ENCODE results near the gene PDXDC1.
"Not testable (repeated sequence)": the region's sequence is repeated elsewhere in the genome, so short reads cannot be mapped to it uniquely, and the experiment has no call there.

The PDXDC1 gene

DNA sequence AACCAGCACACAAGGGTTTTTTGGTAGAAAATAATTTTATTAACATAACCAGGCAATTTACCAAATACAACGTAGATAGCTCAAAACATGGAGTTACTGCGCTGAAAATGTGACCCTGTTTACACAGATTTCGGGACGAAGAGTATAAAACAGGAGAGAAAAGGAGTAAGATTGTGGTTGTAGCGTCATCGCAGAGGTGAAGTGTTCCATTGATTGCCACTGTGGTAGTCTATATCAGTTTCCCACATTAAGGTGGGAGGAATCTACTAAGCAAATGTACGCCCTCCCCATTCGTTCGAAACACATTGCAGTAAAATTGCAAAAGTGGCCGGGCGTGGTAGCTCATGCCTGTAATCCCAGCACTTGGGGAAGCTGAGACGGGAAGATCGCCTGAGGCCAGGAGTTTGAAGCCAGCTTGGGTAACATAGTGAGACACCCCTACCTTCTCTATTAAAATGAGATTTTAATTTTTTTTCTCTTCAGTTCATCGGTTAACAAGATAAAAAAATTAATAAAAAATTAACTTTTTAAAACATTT lies 972 bp upstream of the PDXDC1 start:
- H3K4me3 ChIP-seq (ENCODE audit: low read depth, low read length): peak overlapping the region; percentile 82

DNA sequence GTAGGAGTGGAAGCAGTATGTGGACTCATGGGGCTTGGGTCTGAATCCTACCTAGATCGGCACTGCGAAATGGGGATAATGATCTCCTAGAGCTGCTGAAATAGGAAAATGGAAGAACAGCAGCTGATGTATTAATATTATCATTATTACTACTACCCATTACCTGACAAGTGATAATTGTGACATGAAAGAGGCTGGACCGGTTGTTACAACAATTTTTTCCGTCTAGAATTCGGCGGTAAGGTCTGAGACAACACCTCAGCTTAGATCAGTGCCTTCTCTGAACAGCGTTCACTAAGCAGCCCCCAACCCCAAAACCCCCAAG lies 533 bp upstream of the PDXDC1 start:
- H3K4me3 ChIP-seq (ENCODE audit: low read depth, low read length): peak overlapping the region; percentile 82

DNA sequence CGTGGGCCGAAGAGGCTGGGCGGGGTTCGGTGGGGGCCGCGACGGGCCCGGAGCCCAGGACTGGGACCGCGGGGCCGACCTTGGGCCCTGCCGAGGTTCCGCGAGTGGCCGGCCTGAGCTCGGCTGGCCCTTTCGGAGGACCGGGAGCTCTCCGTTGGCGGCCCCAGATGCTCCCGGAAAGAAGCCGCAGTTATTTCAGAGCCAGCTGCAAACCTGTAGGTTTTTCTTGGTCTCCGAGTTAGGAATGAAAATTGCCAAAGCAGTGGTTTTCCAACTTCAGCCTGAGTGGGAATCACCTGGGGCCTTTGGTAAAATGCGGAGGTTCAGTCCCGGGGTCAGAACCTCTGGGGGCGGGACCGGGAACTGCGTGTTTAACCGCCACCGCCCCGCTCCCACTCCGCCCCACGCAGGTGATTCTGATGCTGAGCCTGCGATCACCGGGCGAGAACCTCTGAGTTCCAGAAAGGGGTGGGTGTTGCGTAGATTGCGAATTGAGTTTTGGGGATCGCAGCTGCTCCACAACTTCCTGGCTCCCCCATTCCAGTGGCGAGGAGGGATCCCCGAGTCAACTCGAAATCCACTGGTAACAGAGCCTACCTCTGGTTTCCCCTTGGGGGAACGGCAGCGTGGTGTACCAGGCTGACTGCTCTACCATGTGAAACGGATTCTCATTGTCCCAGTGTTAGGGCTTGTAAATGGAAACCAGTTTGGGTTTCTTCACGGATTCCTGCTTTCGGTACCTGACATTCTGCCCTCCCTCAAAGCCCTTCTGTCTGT lies 780 bp downstream of the PDXDC1 start:
- H3K4me3 ChIP-seq (ENCODE audit: low read depth, low read length): peak overlapping the region; percentile 82

DNA sequence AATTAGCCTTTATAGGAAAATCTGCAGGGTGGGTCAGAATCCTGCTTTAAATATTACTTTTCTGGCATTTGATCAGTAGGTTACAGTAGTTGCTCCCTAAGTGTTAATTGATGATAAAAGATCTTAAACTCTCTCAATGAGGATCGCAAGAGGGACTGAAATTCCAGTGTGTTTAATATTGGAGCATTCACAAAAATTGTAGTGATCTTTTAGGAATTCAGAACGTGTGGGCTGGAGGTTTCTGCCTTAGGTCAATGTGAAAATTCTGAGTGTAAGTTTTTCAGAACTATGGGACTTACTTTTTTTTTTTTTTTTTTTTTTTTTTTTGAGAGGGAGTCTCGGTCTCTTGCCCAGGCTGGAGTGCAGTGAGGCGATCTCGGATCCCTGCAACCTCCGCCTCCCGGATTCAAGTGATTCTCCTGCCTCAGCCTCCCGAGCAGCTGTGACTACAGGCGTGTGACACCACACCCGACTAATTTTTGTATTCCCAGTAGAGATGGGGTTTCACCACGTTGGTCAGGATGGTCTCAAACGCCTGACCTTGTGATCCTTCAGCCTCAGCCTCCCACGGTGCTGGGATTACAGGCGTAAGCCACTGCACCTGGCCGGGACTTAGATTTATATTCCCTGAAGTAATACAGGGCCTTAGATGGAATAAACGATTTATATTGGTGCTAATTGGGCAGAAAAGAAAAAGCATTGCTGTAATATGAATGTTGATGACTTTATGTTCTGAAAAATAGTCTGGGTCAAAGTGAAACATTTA lies 2.3 kb downstream of the PDXDC1 start:
- not testable (repeated sequence) for H3K4me3 ChIP-seq (ENCODE audit: low read depth, low read length)

DNA sequence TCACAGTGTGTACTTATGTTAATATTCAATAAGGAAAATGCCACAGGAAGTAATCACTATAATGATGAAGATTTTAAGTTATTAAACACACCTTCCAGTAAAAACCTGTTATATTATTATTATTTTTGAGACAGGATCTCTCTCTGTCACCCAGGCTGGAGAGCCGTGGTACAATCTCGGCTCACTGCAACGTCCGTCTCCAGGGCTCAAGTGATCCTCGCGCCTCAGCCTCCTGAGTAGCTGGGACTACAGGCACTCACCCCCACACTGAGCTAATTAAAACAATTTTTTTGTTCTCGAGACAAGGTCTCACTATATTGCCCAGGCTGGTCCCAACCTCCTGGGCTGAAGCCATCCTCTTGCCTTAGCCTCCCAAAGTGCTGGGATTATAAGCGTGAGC lies 3.5 kb downstream of the PDXDC1 start:
- not testable (repeated sequence) for H3K4me3 ChIP-seq (ENCODE audit: low read depth, low read length)

DNA sequence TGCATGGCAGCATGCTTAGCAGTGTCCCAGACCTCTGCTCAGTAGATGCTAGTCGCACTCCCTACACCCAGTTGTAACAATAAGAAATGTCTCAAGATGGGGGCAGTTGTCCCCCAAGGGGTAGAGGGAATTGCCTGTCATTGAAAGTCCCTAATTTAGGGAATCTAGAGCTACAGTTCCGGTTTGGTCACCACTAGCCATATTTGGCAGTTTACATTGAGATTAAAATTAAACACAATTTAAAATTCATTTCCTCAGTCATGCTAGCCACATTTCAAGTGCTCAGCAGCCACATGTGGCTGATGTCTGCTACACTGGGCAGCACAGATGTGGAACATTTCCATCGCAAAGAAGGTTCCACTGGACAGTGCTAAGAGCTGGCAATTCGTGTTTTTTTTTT lies 4.1 kb downstream of the PDXDC1 start:
- not testable (repeated sequence) for H3K4me3 ChIP-seq (ENCODE audit: low read depth, low read length)

DNA sequence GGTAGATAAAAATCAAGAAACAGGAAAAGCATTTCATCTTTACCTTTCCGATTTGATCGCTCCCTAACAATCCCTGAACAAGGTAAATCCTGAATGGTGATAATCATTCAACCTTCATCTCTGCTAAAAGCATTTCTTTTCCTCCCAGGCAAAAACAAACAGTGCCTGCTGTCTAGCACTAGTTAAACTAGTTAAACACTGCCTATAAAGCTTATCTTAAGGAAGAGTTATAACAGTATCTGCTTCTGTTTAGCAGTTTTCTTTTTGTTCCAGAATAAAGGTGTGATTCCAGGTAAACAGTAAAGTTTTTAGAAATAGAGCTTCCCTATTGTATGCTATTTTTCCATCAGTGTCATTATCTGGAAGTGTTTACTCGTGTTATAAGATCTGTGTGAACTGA lies 6.4 kb downstream of the PDXDC1 start:
- not testable (repeated sequence) for H3K4me3 ChIP-seq (ENCODE audit: low read depth, low read length)

DNA sequence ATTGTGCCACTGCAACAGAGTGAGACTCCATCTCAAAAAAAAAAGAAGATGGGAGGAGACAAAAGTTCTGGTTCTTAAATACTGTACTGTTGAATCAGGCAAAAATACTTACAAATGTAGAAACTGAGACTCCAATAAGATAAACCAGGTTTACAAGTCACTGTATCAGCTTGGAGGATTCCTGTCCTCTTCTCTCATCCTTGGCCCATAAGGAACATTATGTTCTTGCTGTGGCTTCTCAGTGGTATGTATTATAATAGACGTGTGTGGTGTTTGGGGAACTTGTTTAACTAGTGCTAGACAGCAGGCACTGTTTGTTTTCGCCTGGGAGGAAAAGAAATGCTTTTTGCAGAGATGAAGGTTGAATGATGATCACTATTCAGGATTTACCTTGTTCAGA lies 7.7 kb downstream of the PDXDC1 start:
- H3K4me3 ChIP-seq (ENCODE audit: low read depth, low read length): not testable (repeated sequence)

DNA sequence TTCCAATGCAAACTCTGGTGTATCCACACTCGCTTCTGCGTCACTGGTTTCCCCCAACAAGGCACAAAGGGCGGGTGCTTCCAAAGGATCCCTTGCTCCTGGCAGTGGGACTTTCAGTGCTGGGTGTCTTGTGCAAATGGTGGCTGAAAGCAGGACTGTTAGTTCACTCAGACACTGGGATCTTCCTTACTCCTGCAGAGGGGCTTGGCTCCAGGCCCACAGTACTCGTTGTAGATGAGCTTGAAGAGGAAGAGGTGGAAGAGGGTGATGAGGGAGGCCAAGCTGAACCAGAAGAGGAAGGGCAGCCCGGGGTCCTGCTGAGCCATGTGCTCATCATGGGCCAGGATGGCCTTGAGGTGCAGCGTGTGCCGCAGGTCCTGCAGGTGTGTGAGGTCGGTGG lies 13.3 kb downstream of the PDXDC1 start:
- H3K4me3 ChIP-seq (ENCODE audit: low read depth, low read length): not testable (repeated sequence)

DNA sequence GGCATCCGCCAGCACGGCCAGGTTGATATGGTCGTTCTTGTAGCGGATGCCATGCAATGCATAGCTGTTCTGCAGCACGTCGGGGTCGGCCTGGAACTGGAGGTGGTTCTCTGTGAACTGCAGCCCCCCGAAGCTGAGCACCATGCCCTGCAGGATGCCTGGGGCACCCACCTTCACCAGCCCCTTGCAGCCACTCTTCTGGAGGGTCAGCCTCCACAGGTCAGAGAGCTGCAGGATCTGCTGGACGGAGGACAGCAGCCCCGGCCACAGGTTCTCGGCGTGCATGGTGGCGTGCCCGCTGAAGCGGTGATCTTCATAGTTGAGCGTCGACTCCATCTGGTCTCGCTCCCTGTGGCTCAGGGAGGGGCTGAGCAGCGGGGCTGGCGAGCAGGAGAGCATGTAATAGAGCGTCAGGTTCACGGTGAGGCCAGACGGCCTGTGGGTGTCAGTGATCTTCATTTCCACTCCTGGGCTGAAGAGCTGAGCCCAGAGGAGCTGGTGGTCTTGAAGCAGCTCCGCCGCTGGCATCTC lies 13.9 kb downstream of the PDXDC1 start:
- H3K4me3 ChIP-seq (ENCODE audit: low read depth, low read length): not testable (repeated sequence)

DNA sequence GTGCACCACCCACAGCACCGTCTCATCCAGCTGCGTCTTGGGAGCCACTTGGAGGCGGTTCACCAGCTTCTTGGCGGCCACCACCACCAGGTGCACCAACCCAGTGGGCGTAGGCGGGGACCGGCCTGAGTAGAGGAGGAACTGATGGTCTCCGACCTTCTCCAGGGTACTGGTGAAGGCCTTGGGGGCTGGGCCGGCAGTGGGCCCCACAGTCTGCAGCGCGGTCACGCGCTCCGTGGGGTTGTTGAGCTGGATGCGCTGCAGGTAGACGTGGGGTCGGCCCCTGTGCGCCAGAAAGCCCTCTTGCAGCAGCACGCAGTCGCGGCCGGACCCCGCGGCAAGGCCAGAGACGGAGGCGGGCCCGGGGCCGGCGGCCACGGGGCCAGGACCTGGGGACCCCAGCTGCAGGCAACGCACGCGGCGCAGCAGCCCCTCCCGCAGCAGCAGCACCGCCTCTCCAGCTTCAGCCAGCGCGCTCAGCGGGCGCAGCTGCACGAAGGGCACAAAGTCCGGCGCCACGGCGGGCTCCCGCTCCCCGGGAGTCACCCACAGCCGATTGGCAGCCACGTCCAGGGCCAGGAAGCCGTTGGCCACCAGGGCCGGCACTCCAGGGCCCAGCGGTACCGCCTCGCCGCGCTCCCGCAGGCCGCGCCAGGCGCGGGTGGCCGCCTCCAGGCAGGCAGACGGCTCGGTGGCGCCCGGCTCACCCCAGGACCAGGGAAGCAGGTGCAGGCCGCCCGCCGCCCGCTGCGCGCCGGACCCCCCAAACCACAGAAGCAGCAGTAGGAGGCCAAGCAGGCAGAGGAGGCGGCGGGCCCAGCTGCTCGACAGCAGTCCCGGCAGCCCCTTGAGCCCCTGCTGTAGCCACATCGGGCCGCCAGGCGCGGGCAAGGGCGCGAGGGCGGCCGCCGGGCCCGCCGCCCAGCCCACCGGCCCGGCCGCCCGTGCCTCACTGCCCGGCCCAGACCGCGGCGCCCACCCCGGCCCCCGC lies 14.8 kb downstream of the PDXDC1 start:
- H3K4me3 ChIP-seq (ENCODE audit: low read depth, low read length): not testable (repeated sequence)

DNA sequence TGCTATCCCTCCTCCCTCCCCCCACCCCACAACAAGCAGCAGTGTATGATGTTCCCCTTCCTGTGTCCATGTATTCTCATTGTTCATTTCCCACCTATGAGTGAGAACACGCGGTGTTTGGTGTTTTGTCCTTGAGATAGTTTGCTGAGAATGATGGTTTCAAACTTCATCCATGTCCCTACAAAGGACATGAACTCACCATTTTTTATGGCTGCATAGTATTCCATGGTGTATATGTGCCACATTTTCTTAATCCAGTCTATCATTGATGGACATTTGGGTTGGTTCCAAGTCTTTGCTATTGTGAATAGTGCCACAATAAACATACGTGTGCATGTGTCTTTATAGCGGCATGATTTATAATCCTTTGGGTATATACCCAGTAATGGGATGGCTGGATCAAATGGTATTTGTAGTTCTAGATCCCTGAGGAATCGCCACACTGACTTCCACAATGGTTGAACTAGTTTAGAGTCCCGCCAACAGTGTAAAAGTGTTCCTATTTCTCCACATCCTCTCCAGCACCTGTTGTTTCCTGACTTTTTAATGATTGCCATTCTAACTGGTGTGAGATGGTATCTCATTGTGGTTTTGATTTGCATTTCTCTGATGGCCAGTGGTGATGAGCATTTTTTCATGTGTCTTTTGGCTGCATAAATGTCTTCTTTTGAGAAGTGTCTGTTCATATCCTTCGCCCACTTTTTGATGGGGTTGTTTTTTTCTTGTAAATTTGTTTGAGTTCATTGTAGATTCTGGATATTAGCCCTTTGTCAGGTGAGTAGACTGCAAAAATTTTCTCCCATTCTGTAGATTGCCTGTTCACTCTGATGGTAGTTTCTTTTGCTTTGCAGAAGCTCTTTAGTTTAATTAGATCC lies 18.7 kb downstream of the PDXDC1 start:
- H3K4me3 ChIP-seq (ENCODE audit: low read depth, low read length): not testable (repeated sequence)

DNA sequence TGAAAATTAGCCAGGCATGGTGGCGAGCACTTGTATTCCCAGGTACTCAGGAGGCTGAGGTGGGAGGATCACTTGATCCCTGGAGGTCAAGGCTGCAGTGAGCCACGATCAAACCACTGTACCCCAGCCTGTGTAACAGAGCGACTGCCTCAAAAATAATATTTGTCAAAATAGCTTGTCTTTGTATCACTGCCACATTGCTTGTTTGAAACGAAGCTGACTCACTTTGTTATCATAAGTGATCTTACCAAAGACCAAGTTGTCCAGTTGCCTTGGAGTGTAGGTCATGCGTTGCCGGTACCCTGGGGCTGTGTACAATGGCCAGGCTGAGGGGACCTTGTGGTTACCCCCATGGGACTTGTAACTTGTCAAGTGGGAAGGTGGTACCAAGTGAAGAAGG lies 21.9 kb downstream of the PDXDC1 start:
- H3K4me3 ChIP-seq (ENCODE audit: low read depth, low read length): not testable (repeated sequence)

DNA sequence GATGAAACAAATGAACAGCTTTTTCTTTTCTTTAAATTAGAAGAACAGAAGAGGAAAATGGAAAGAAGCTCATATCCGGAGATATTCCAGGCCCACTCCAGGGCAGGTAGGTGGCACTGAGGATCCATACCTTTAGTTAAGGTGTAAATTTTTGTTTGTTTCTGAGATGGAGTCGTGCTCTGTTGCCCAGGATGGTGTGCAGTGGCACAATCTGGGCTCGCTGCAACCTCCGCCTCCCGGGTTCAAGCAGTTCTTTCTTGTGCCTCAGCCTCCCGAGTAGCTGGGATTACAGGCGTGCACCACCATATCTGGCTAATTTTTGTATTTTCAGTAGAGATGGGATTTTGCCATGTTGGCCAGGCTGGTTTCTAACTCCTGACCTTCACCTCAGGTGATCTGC lies 23.5 kb downstream of the PDXDC1 start:
- H3K4me3 ChIP-seq (ENCODE audit: low read depth, low read length): not testable (repeated sequence)

DNA sequence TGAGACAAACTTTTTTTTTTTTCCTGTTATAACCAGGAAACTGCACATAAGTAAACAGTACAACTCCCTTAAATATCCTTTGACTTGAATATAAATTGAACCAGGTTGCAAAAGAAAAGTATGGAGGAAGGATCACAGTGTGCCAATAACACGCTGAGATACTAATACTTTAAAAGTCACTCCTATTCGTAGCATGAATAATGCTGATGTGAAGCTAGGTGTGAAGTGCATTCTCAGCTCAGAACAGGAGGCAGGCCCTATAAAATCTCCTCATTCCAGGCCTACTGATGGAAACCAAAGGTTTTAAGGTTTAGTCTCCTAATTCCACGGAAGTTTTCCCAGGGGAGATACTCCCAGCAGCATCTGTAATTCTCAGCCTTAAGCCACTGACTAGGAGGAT lies 25.0 kb downstream of the PDXDC1 start:
- H3K4me3 ChIP-seq (ENCODE audit: low read depth, low read length): not testable (repeated sequence)

DNA sequence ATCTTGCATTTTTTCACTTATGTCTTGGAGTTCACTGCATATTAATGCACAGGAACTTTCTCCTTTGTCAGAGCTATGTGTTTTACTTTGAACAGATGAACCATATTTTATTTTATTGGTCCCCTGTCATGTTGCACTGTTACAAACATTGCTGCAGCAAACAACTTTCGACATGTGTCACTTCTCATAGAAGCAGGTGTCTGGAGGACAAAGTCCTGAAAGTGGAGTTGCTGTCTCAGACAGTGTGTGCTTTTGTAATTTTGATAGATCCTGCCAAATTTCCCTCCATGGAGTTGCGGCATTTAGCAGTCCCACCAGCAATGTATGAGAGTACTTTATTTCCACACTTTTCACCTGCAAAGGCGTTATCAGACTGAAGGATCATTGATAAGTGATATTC lies 27.6 kb downstream of the PDXDC1 start:
- H3K4me3 ChIP-seq (ENCODE audit: low read depth, low read length): not testable (repeated sequence)

DNA sequence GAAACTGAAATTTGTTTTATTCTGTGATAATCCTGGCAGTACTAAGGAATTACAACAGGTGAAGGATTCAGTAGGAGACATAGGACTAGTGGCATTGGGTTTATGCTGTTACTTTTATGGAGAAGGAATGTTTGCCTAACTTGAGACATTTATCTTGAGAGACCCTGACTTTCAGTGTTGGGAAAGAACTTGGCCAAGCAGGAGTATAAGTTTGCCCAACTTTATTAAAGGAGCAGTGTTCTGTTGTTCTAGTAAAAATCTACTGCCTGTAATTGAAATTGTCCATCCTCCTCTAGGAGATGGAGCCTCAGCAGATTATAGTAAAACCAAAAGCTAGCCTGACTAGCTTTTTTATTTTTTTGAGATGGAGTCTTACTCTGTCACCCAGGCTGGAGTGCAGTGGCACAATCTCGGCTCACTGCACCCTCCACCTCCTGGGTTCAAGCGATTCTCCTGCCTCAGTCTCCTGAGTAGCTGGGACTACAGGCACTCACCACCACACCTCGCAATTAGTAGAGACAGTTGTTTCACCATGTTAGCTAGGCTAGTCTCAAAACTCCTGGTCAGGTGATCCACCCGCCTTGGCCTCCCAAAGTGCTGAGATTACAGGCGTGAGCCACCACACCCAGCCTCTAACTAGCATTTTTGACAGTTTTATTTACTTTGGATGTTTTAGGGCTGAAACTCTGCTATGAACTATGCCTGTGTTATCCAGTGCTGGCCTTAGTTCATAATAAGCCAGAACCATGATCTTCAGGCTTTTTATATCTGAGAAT lies 30.7 kb downstream of the PDXDC1 start:
- H3K4me3 ChIP-seq (ENCODE audit: low read depth, low read length): not testable (repeated sequence)

DNA sequence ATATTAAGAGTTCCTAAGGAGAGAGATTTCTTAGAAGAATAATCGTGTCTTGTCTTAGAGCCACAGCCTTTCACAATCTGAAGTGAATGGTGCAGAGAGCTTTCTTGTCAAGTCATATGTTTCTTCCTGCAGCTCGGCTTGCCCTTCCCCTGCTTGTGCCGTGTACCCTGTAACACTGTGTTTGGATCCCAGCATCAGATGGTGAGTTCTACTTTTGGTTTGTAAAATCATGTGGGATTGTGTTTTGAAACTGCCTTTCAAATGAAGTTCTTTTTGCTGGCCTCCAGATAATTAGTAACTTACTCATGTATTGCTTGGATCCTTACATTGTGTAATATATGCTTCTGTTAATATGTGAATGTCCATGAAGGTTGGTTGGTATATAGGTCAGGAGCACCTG lies 33.8 kb downstream of the PDXDC1 start:
- not testable (repeated sequence) for H3K4me3 ChIP-seq (ENCODE audit: low read depth, low read length)

DNA sequence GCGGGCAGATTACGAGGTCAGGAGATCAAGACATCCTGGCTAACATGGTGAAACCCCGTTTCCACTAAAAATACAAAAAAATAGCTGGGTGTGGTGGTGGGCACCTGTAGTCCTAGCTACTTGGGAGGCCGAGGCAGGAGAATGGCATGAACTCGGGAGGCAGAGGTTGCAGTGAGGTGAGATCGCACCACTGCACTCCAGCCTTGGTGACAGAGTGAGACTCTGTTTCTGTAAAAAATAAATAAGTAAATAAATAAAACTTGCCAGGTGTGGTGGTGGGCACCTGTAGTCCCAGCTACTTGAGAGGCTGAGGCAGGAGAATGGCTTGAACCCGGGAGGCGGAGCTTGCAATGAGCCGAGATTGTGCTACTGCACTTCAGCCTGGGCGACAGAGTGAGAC lies 38.1 kb downstream of the PDXDC1 start:
- H3K4me3 ChIP-seq (ENCODE audit: low read depth, low read length): not testable (repeated sequence)

All from iPS-11a (cell line).